ENCODE results near the gene EFHC1. TPM values are rescaled to one million over a fixed set of nuclear protein-coding genes. Genes with fewer than 3 reads are reported as not detected.

The EFHC1 gene
- total and polyA plus RNA-seq, 4 donors, result 3.3 to 11.3 (median 6.9) TPM

DNA sequence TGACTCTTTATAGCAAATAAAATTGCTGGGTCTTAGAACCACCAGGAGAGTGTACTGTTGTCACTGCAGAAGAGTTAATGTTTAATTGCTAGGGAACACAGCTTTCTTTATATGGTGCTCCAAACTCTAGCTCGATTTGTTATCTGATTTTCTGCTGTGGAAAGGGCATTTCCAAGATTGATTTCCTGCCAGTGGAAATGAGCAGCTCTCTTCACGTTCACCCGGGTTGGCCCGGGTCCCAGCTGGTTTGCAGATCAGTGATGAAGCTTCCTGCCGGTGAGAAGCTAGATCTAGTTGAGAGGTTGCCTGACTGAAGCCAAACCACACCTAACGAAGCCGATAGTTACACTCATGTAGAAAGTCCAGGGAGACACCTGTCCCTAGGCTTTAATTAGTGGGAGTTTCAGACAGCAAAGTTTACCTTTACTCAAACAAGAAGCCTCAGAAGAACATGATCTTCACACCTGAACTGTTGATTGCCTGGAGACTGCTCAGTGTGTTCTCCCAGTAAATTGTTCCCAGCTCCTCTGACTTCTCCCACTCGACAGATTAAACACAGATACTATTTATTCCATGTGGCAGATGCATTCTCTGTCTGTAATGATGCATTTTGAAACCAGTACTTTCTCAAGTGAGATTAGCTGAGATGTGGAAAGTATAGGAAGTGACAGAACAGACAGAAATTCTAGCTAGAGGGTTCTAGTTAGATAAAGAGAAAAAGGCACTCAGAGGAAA is 30.3 kb upstream of the EFHC1 start:
- Histone ChIP-seq H3K9ac (ENCODE audit: low read depth in 1 of 2, low read length in 2 of 2) (peak overlapping the region; percentile 28 to 63), H3K4me1 (ENCODE audit: control insufficient read depth in 4 of 4, insufficient read depth in 4 of 4, low read length in 3 of 4) (peaks cover 3 to 20% (median 14%) of the 10 kb centered on the region in 4 donors), H3K4me3 (ENCODE audit: low read depth in 1 of 3, low read length in 3 of 3) (no peak overlapping the region), H3K36me3 (ENCODE audit: control insufficient read depth in 4 of 4, insufficient read depth in 3 of 4, low read depth in 1 of 4, low read length in 3 of 4) (no peaks in the 10 kb centered on the region), H3K9me3 (ENCODE audit: control insufficient read depth in 4 of 4, low read length in 3 of 4) (no peaks in the 10 kb centered on the region), H3K27ac (ENCODE audit: low read depth in 1 of 2, low read length in 2 of 2) (peak overlapping the region; percentile 64 to 86), H3K27me3 (ENCODE audit: control insufficient read depth in 4 of 4, insufficient read depth in 4 of 4, low read length in 3 of 4) (no peaks in the 10 kb centered on the region)
- DNase-seq (ENCODE audit: low spot score), result peak; percentile 58
- no peak for TF ChIP-seq FOXA1 (IDR thresholded peaks at IDR 0.05)
- TF ChIP-seq, protein P1, sequence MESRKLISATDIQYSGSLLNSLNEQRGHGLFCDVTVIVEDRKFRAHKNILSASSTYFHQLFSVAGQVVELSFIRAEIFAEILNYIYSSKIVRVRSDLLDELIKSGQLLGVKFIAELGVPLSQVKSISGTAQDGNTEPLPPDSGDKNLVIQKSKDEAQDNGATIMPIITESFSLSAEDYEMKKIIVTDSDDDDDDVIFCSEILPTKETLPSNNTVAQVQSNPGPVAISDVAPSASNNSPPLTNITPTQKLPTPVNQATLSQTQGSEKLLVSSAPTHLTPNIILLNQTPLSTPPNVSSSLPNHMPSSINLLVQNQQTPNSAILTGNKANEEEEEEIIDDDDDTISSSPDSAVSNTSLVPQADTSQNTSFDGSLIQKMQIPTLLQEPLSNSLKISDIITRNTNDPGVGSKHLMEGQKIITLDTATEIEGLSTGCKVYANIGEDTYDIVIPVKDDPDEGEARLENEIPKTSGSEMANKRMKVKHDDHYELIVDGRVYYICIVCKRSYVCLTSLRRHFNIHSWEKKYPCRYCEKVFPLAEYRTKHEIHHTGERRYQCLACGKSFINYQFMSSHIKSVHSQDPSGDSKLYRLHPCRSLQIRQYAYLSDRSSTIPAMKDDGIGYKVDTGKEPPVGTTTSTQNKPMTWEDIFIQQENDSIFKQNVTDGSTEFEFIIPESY (IDR thresholded peaks at IDR 0.05), result peak; percentile 68
- no peak for TF ChIP-seq FOXA2 (IDR thresholded peaks at IDR 0.05)
- peak; percentile 84 for TF ChIP-seq YY1 (IDR thresholded peaks at IDR 0.05)
- TF ChIP-seq MAX (IDR thresholded peaks at IDR 0.05), result peak; percentile 52
- TF ChIP-seq, protein P2, sequence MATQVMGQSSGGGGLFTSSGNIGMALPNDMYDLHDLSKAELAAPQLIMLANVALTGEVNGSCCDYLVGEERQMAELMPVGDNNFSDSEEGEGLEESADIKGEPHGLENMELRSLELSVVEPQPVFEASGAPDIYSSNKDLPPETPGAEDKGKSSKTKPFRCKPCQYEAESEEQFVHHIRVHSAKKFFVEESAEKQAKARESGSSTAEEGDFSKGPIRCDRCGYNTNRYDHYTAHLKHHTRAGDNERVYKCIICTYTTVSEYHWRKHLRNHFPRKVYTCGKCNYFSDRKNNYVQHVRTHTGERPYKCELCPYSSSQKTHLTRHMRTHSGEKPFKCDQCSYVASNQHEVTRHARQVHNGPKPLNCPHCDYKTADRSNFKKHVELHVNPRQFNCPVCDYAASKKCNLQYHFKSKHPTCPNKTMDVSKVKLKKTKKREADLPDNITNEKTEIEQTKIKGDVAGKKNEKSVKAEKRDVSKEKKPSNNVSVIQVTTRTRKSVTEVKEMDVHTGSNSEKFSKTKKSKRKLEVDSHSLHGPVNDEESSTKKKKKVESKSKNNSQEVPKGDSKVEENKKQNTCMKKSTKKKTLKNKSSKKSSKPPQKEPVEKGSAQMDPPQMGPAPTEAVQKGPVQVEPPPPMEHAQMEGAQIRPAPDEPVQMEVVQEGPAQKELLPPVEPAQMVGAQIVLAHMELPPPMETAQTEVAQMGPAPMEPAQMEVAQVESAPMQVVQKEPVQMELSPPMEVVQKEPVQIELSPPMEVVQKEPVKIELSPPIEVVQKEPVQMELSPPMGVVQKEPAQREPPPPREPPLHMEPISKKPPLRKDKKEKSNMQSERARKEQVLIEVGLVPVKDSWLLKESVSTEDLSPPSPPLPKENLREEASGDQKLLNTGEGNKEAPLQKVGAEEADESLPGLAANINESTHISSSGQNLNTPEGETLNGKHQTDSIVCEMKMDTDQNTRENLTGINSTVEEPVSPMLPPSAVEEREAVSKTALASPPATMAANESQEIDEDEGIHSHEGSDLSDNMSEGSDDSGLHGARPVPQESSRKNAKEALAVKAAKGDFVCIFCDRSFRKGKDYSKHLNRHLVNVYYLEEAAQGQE (IDR thresholded peaks at IDR 0.05), result peak; percentile 64
- TF ChIP-seq, protein P3, sequence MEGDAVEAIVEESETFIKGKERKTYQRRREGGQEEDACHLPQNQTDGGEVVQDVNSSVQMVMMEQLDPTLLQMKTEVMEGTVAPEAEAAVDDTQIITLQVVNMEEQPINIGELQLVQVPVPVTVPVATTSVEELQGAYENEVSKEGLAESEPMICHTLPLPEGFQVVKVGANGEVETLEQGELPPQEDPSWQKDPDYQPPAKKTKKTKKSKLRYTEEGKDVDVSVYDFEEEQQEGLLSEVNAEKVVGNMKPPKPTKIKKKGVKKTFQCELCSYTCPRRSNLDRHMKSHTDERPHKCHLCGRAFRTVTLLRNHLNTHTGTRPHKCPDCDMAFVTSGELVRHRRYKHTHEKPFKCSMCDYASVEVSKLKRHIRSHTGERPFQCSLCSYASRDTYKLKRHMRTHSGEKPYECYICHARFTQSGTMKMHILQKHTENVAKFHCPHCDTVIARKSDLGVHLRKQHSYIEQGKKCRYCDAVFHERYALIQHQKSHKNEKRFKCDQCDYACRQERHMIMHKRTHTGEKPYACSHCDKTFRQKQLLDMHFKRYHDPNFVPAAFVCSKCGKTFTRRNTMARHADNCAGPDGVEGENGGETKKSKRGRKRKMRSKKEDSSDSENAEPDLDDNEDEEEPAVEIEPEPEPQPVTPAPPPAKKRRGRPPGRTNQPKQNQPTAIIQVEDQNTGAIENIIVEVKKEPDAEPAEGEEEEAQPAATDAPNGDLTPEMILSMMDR (IDR thresholded peaks at IDR 0.05; ENCODE audit: low read depth, low read length, missing input control), result no peak
- peak; percentile 63 to 65 for TF ChIP-seq RAD21 (IDR thresholded peaks at IDR 0.05)
- TF ChIP-seq NR2F2 (IDR thresholded peaks at IDR 0.05), result peak; percentile 39
- peak; percentile 69 to 76 for TF ChIP-seq RXRA (IDR thresholded peaks at IDR 0.05)
- TF ChIP-seq TAF1 (conservative IDR thresholded peaks at IDR 0.05), result no peak
- peak; percentile 32 for TF ChIP-seq ATF3 (IDR thresholded peaks at IDR 0.05)
- peak in 1 of 2 donors; percentile 39 for TF ChIP-seq GABPA (IDR thresholded peaks at IDR 0.05 in 1 of 2, conservative IDR thresholded peaks at IDR 0.05 in 1 of 2)
- TF ChIP-seq HNF4A (conservative IDR thresholded peaks at IDR 0.05), result peak; percentile 67 to 71
- TF ChIP-seq SP1 (IDR thresholded peaks at IDR 0.05), result peak; percentile 86
- no peak for TF ChIP-seq HNF4G (IDR thresholded peaks at IDR 0.05)
- TF ChIP-seq JUND (IDR thresholded peaks at IDR 0.05), result peak; percentile 56 to 73
- peak in 1 of 2 donors; percentile 41 for TF ChIP-seq EGR1 (IDR thresholded peaks at IDR 0.05; ENCODE audit: low read depth in 2 of 2)
- 4% methylated on average over 8 of the region's 8 CpGs for WGBS
